Measurements from ENCODE around the gene PDCD4. TPM values are rescaled to one million over a fixed set of nuclear protein-coding genes. Genes with fewer than 3 reads are reported as not detected.

Gene PDCD4
- total RNA-seq, 1 experiment from 2014 or later: 63.0 TPM

DNA sequence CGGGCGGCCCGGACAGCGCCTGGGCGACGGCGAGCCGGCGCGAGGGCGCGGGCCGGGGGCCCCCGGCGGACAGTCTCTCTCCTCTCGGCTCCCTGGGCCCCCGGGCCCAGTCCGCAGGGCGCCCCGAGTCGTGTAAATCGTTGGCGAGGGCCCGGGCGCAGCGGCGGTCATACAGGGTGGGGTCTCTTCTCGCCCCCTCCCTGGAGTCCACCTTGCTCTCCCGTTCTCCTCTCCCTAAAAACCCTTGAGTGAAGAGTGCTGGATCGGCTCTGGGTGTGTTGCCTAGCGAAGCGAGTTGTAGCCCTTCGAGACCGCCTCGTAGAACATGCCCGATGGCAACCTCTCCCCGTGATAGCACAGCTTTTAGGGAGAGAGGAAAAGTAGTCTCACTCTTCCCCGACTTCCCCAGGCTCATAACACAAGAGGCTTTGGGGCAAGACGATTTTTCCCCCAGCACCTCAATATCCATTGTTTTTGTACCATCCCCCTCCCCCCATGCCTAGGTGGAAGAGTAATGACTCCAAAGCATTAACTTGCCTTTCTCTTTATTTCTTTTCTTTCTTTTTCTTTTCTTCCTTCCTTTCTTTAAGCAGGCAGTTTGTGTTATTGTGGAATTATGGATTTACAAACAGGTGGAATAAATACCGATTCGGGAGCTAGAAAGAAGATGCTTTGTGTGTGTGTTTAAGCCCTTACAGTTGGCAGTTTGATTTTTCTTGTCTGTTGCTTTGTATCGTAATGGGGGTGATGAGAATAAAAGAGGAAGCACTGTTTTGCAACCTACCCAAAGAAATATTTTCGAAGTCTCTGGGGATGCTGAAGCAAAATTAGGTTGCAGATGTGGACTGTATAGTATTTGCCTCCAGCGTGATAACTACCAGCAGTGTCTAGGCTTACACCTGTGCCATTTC lies 48.5 kb downstream of the PDCD4 start:
- DNase-seq (ENCODE audit: low read depth, low spot score) (no peak), ATAC-seq (peak; percentile 1; the same call in 1 of the 2 replicates)
- H3K27me3 ChIP-seq (ENCODE audit: insufficient read depth, low read length): no peaks in the 10 kb centered on the region
- no peaks in the 10 kb centered on the region for H3K9me2 ChIP-seq (ENCODE audit: insufficient read depth)
- TF ChIP-seq CBX3 (IDR thresholded peaks at IDR 0.05; ENCODE audit: low read depth): no peak
- no peak for TF ChIP-seq JUND (IDR thresholded peaks at IDR 0.05)
- TF ChIP-seq CEBPB (IDR thresholded peaks at IDR 0.05; ENCODE audit: low read depth): peak; percentile 17; the same call in 1 of the 2 replicates
- TF ChIP-seq, protein P1, sequence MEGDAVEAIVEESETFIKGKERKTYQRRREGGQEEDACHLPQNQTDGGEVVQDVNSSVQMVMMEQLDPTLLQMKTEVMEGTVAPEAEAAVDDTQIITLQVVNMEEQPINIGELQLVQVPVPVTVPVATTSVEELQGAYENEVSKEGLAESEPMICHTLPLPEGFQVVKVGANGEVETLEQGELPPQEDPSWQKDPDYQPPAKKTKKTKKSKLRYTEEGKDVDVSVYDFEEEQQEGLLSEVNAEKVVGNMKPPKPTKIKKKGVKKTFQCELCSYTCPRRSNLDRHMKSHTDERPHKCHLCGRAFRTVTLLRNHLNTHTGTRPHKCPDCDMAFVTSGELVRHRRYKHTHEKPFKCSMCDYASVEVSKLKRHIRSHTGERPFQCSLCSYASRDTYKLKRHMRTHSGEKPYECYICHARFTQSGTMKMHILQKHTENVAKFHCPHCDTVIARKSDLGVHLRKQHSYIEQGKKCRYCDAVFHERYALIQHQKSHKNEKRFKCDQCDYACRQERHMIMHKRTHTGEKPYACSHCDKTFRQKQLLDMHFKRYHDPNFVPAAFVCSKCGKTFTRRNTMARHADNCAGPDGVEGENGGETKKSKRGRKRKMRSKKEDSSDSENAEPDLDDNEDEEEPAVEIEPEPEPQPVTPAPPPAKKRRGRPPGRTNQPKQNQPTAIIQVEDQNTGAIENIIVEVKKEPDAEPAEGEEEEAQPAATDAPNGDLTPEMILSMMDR (IDR thresholded peaks at IDR 0.05 in 2 of 3, conservative IDR thresholded peaks at IDR 0.05 in 1 of 3; ENCODE audit: borderline replicate concordance in 1 of 3, insufficient read depth in 1 of 3, low read depth in 2 of 3, low read length in 2 of 3): no peak
- TF ChIP-seq ZFX (IDR thresholded peaks at IDR 0.05): peak; percentile 79
- TF ChIP-seq RAD21 (IDR thresholded peaks at IDR 0.05; ENCODE audit: low read depth): no peak
- TF ChIP-seq SIN3A (IDR thresholded peaks at IDR 0.05; ENCODE audit: low read depth): no peak
- no peak for TF ChIP-seq POLR2AphosphoS5 (IDR thresholded peaks at IDR 0.05; ENCODE audit: low read depth, low read length)
- TF ChIP-seq ZNF274 (IDR thresholded peaks at IDR 0.05; ENCODE audit: low read depth, low read length): no peak
- no peak for TF ChIP-seq ELF1 (IDR thresholded peaks at IDR 0.05; ENCODE audit: borderline replicate concordance, low read depth)
- TF ChIP-seq, protein P2, sequence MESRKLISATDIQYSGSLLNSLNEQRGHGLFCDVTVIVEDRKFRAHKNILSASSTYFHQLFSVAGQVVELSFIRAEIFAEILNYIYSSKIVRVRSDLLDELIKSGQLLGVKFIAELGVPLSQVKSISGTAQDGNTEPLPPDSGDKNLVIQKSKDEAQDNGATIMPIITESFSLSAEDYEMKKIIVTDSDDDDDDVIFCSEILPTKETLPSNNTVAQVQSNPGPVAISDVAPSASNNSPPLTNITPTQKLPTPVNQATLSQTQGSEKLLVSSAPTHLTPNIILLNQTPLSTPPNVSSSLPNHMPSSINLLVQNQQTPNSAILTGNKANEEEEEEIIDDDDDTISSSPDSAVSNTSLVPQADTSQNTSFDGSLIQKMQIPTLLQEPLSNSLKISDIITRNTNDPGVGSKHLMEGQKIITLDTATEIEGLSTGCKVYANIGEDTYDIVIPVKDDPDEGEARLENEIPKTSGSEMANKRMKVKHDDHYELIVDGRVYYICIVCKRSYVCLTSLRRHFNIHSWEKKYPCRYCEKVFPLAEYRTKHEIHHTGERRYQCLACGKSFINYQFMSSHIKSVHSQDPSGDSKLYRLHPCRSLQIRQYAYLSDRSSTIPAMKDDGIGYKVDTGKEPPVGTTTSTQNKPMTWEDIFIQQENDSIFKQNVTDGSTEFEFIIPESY (IDR thresholded peaks at IDR 0.05; ENCODE audit: extremely low read depth, insufficient replicate concordance, low read length): no peak
- no peak for TF ChIP-seq SRF (IDR thresholded peaks at IDR 0.05; ENCODE audit: low read depth)
- TF ChIP-seq, protein P3, sequence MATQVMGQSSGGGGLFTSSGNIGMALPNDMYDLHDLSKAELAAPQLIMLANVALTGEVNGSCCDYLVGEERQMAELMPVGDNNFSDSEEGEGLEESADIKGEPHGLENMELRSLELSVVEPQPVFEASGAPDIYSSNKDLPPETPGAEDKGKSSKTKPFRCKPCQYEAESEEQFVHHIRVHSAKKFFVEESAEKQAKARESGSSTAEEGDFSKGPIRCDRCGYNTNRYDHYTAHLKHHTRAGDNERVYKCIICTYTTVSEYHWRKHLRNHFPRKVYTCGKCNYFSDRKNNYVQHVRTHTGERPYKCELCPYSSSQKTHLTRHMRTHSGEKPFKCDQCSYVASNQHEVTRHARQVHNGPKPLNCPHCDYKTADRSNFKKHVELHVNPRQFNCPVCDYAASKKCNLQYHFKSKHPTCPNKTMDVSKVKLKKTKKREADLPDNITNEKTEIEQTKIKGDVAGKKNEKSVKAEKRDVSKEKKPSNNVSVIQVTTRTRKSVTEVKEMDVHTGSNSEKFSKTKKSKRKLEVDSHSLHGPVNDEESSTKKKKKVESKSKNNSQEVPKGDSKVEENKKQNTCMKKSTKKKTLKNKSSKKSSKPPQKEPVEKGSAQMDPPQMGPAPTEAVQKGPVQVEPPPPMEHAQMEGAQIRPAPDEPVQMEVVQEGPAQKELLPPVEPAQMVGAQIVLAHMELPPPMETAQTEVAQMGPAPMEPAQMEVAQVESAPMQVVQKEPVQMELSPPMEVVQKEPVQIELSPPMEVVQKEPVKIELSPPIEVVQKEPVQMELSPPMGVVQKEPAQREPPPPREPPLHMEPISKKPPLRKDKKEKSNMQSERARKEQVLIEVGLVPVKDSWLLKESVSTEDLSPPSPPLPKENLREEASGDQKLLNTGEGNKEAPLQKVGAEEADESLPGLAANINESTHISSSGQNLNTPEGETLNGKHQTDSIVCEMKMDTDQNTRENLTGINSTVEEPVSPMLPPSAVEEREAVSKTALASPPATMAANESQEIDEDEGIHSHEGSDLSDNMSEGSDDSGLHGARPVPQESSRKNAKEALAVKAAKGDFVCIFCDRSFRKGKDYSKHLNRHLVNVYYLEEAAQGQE (IDR thresholded peaks at IDR 0.05; ENCODE audit: low read depth): no peak
- TF ChIP-seq, protein P4, sequence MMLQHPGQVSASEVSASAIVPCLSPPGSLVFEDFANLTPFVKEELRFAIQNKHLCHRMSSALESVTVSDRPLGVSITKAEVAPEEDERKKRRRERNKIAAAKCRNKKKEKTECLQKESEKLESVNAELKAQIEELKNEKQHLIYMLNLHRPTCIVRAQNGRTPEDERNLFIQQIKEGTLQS (IDR thresholded peaks at IDR 0.05): no peak
- no peak for TF ChIP-seq EGR1 (IDR thresholded peaks at IDR 0.05; ENCODE audit: low read depth)
- TF ChIP-seq TCF7L2 (IDR thresholded peaks at IDR 0.05; ENCODE audit: borderline replicate concordance, extremely low read depth, insufficient read depth, insufficient read length): no peak
- TF ChIP-seq EZH2phosphoT487 (IDR thresholded peaks at IDR 0.05; ENCODE audit: borderline replicate concordance): no peak
- H3K27ac ChIP-seq (ENCODE audit: low read depth, low read length): peak overlapping the region; percentile 67
- H4K20me1 ChIP-seq (ENCODE audit: insufficient read depth): no peaks in the 10 kb centered on the region; the same call in 1 of the 2 replicates
- RAD21 ChIA-PET (ENCODE audit: low non-redundant PET in 1 of 2, low total read pairs in 2 of 2, uncharacterized antibody in 2 of 2, unreplicated experiment in 2 of 2): interaction anchor here in 1 of 2 experiments (1.0 kb wide), 1 partner anchor 8 kb away, joined by 6 read pairs; no protein-coding TSS in a partner anchor
- no peaks in the 10 kb centered on the region for H3K36me3 ChIP-seq (ENCODE audit: control insufficient read depth in 1 of 2, insufficient read depth in 2 of 2, low read length in 2 of 2)
- peak overlapping the region; percentile 74 for H3K9ac ChIP-seq (ENCODE audit: low read length)
- H3K4me2 ChIP-seq (ENCODE audit: low read length): peak overlapping the region; percentile 84
- H3K4me3 ChIP-seq (replicated peaks in 1 of 2; ENCODE audit: low read depth in 1 of 2, low read length in 2 of 2): peak overlapping the region; percentile 80 to 86
- H3K9me3 ChIP-seq (ENCODE audit: control insufficient read depth in 1 of 2, insufficient read depth in 1 of 2, low read depth in 1 of 2, low read length in 2 of 2): no peaks in the 10 kb centered on the region
- intact Hi-C loops (cut with micrococcal nuclease): no loop called here
- POLR2A ChIA-PET: no interaction called here
- BruUV-seq (replicated peaks): TSS peak; percentile 57
- no peak overlapping the region for H2AFZ ChIP-seq (ENCODE audit: low read depth, low read length, poor library complexity, severe bottlenecking)
- peaks cover 54% of the 10 kb centered on the region for H3K79me2 ChIP-seq (ENCODE audit: insufficient read depth, low read length)
- H3K4me1 ChIP-seq (ENCODE audit: control insufficient read depth in 1 of 2, insufficient read depth in 2 of 2, low read length in 2 of 2): peaks cover 4 to 17% of the 10 kb centered on the region in 2 experiments; a peak in 3 of 4 replicates
- CTCF ChIA-PET: no interaction called here

Data from HCT116 (cell line).